Smooth muscle cell (in vitro differentiated cells): ENCODE results near the gene ARHGEF2. TPM values are rescaled to one million over a fixed set of nuclear protein-coding genes. Genes with fewer than 3 reads are reported as not detected.

ENCODE experiments used
- DNase-seq: peaks from one replicate; lab custom pipeline; 2025; ENCODE audit not compliant: unreplicated experiment; lab: John Stamatoyannopoulos, UW
- H2AFZ ChIP-seq: fragments of 200-600 bp; sonication (generic); 2 replicates; pipeline ENCODE4 v1.6.0; 2016; ENCODE audit warnings: antibody characterized with exemption, low read depth, mild to moderate bottlenecking
- H3F3A ChIP-seq: fragments of 200-600 bp; sonication (generic); 2 replicates; pipeline ENCODE4 v1.6.0; 2017; ENCODE audit warnings: antibody characterized with exemption, low read depth
- H3K27ac ChIP-seq: fragments of 200-600 bp; sonication (generic); 2 replicates; pipeline ENCODE4 v1.5.1; 2016; ENCODE audit warnings: low read depth, mild to moderate bottlenecking
- H3K27me3 ChIP-seq: fragments of 200-600 bp; sonication (generic); 2 replicates; pipeline ENCODE4 v1.6.1; 2016; ENCODE audit warnings: low read depth, mild to moderate bottlenecking
- H3K36me3 ChIP-seq: fragments of 200-600 bp; sonication (generic); 2 replicates; pipeline ENCODE4 v1.5.1; 2016; ENCODE audit warnings: low read depth
- H3K4me1 ChIP-seq: fragments of 200-600 bp; sonication (generic); 2 replicates; pipeline ENCODE4 v1.5.1; 2016; ENCODE audit warnings: low read depth
- H3K4me2 ChIP-seq: fragments of 200-600 bp; sonication (generic); 2 replicates; pipeline ENCODE4 v1.6.0; 2016; ENCODE audit warnings: mild to moderate bottlenecking
- H3K4me3 ChIP-seq: fragments of 200-600 bp; sonication (generic); 2 replicates; pipeline ENCODE4 v1.5.1; 2016; ENCODE audit warnings: mild to moderate bottlenecking
- H3K79me2 ChIP-seq: fragments of 200-600 bp; sonication (generic); 2 replicates; pipeline ENCODE4 v1.6.0; 2016; ENCODE audit warnings: low read depth, mild to moderate bottlenecking
- H3K9ac ChIP-seq: fragments of 200-600 bp; sonication (generic); 2 replicates; pipeline ENCODE4 v1.6.0; 2016; ENCODE audit warnings: low read depth
- H3K9me3 ChIP-seq: fragments of 200-600 bp; sonication (generic); replicated peaks from 2 replicates; pipeline ENCODE4 v1.5.1; 2016; ENCODE audit warnings: low read depth
- H4K20me1 ChIP-seq: fragments of 200-600 bp; sonication (generic); 2 replicates; pipeline ENCODE4 v1.6.0; 2016; ENCODE audit warnings: low read depth
- CTCF ChIP-seq: fragments of 200-600 bp; sonication (generic); IDR thresholded peaks from 2 replicates; pipeline ENCODE4 v1.5.1; 2017; ENCODE audit warnings: borderline replicate concordance, mild to moderate bottlenecking, antibody characterized with exemption; ENCODE audit not compliant: insufficient read depth, poor library complexity, severe bottlenecking
- WGBS: methylation state at CpG from one replicate; pipeline ENCODE4 v1.1.7; 2016; ENCODE audit warnings: low lambda C conversion rate; 5-methylcytosine and 5-hydroxymethylcytosine counted together
- polyA plus RNA-seq: library from polyadenylated mRNA; unstranded; fragments of >200 nt; fragmentation: Nextera tagmentation; extraction: Ambion mirVana; gene quantifications from 2 replicates; pipeline ENCODE4 v1.2.1, GENCODE V29; 2016
- total RNA-seq: library from RNA; depleted of rRNA; stranded (reverse); fragments of >200 nt; gene quantifications from 2 replicates; pipeline ENCODE4 v1.2.3, GENCODE V29; 2014

The ARHGEF2 gene
- total and polyA plus RNA-seq, 2 experiments from 2014 or later, result 21.0 to 30.2 TPM

- Histone ChIP-seq H3K4me3 (peak overlapping the region; percentile 72), H3K9me3 (no peaks in the 10 kb centered on the region), H3K36me3 (peaks cover 26% of the 10 kb centered on the region), H4K20me1 (peaks cover 6% of the 10 kb centered on the region), H3K9ac (no peak overlapping the region), H2AFZ (no peak overlapping the region), H3K27ac (peak overlapping the region; percentile 71), H3K79me2 (peaks cover 35% of the 10 kb centered on the region), H3K4me1 (peaks cover 9% of the 10 kb centered on the region), H3F3A (peaks cover 49% of the 10 kb centered on the region), H3K4me2 (peak overlapping the region; percentile 97), H3K27me3 (no peaks in the 10 kb centered on the region)
- no peak for DNase-seq
- 87% methylated on average over 11 of the region's 11 CpGs for WGBS
- TF ChIP-seq CTCF, result no peak
Measured at GRCh38 chr1:155912056-155912536, 66.3 kb downstream of the ARHGEF2 start.

- Histone ChIP-seq H3K79me2 (peaks cover 35% of the 10 kb centered on the region), H3K36me3 (peaks cover 23% of the 10 kb centered on the region), H3K4me2 (peak within 1 kb of the TSS; percentile 97), H3F3A (peaks cover 42% of the 10 kb centered on the region), H3K4me3 (peak within 1 kb of the TSS; percentile 72), H3K27ac (peak within 1 kb of the TSS; percentile 71), H2AFZ (no peak within 1 kb of the TSS), H3K4me1 (peaks cover 9% of the 10 kb centered on the region), H3K27me3 (no peaks in the 10 kb centered on the region), H3K9me3 (no peaks in the 10 kb centered on the region), H4K20me1 (peaks cover 6% of the 10 kb centered on the region), H3K9ac (peak within 1 kb of the TSS; percentile 91)
- TF ChIP-seq CTCF, result no peak
- WGBS, result 8% methylated on average over 31 of the region's 34 CpGs
- peak; percentile 56 for DNase-seq
Measured at GRCh38 chr1:155911156-155912055, 66.9 kb downstream of the ARHGEF2 start, which contains the start of gene RIT1. Gene RIT1, minus strand, starts transcription at chr1:155911349. Its CDS starts 588 bp downstream, at chr1:155910761.

DNA sequence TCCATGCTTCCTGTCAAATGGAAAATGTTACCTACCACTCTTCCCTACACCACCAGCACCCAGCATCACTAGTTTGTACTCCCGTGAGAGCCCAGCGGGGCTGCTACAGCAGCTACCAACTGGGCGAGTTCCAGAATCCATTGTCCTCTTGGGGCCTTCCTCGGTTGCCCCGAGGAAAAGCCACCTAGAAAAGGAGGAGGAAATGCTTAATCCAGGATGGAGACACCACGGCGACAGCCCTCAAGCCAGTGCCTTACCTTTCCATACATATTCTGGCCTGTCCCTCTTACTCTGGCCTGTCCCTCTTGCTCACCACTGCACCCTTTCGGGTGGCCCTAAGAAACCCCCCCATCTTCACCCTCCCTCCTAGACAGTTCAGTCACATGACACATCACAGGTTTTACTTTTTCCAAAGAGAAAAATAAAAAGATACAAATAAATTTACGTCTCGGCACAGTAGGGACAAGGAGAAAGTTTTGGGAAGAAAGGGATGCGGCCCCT lies 67.7 kb downstream of the ARHGEF2 start:
- Histone ChIP-seq H3K4me1 (peaks cover 9% of the 10 kb centered on the region), H3F3A (peaks cover 35% of the 10 kb centered on the region), H3K9ac (peak overlapping the region; percentile 91), H2AFZ (no peak overlapping the region), H4K20me1 (peaks cover 13% of the 10 kb centered on the region), H3K4me3 (peak overlapping the region; percentile 72), H3K79me2 (peaks cover 41% of the 10 kb centered on the region), H3K9me3 (no peaks in the 10 kb centered on the region), H3K27me3 (no peaks in the 10 kb centered on the region), H3K4me2 (peak overlapping the region; percentile 97), H3K27ac (peak overlapping the region; percentile 71), H3K36me3 (peaks cover 24% of the 10 kb centered on the region)
- DNase-seq, result no peak
- 7% methylated on average over 11 of the region's 11 CpGs for WGBS
- no peak for TF ChIP-seq CTCF
